ENCODE data around the gene KRT15.

KRT15 gene

GRCh38 chr17:41500131-41500911 lies 18.4 kb downstream of the KRT15 start:
- DNase-seq: peak in 1 of 2 donors; percentile 40

- no peak for DNase-seq
These were observed 19.0 kb downstream of the KRT15 start for GRCh38 chr17:41499714-41500113.

GRCh38 chr17:41498276-41498675 lies 20.4 kb downstream of the KRT15 start:
- DNase-seq: peak in 1 of 2 donors; percentile 33

GRCh38 chr17:41496803-41497484 lies 21.7 kb downstream of the KRT15 start:
- peak; percentile 70 to 78 for DNase-seq

GRCh38 chr17:41494524-41494923 lies 24.2 kb downstream of the KRT15 start:
- no peak for DNase-seq

GRCh38 chr17:41492771-41493170 lies 25.9 kb downstream of the KRT15 start:
- DNase-seq: no peak

GRCh38 chr17:41492351-41492750 lies 26.3 kb downstream of the KRT15 start:
- peak in 1 of 2 donors; percentile 36 for DNase-seq

- DNase-seq: no peak
These were observed 27.2 kb downstream of the KRT15 start for GRCh38 chr17:41491476-41491875.

GRCh38 chr17:41490000-41490990 lies 28.4 kb downstream of the KRT15 start:
- DNase-seq: no peak

GRCh38 chr17:41489531-41489930 lies 29.2 kb downstream of the KRT15 start, which contains the start of gene KRT36:
TSS of gene KRT36 (minus strand) at chr17:41489910. CDS start at chr17:41489864, 46 bp downstream.
- DNase-seq: no peak

GRCh38 chr17:41486809-41487530 lies 31.7 kb downstream of the KRT15 start:
- DNase-seq: peak; percentile 6 to 19

- DNase-seq: no peak
These were observed 32.4 kb downstream of the KRT15 start for GRCh38 chr17:41486316-41486715.

- no peak for DNase-seq
These were observed 33.5 kb downstream of the KRT15 start for GRCh38 chr17:41484920-41485904.

GRCh38 chr17:41483991-41484826 lies 34.5 kb downstream of the KRT15 start:
- no peak for DNase-seq

- DNase-seq: no peak
These were observed 35.2 kb downstream of the KRT15 start for GRCh38 chr17:41483531-41483930.

- no peak for DNase-seq
These were observed 37.7 kb downstream of the KRT15 start, which contains the start of gene KRT35 for GRCh38 chr17:41481036-41481435. TSS of gene KRT35 (minus strand) at chr17:41481151. CDS start at chr17:41481097, 54 bp downstream.

GRCh38 chr17:41480581-41480980 lies 38.1 kb downstream of the KRT15 start:
- no peak for DNase-seq

GRCh38 chr17:41480136-41480535 lies 38.6 kb downstream of the KRT15 start:
- DNase-seq: no peak

GRCh38 chr17:41478237-41478636 lies 40.5 kb downstream of the KRT15 start:
- no peak for DNase-seq
